Upper lobe of left lung (tissue), 4 donors: ENCODE measurements around the gene CYSRT1.

Experiments
- POLR2A ChIP-seq, 4 donors: fragments of 450-650 bp; IDR thresholded peaks; one replicate each; pipeline ENCODE4 v1.5.1; 2016 to 2017; ENCODE audit warnings: antibody characterized with exemption in 4 of 4, mild to moderate bottlenecking in 2 of 4
- POLR2AphosphoS5 ChIP-seq, 2 donors: sonication (generic); formaldehyde crosslinking; IDR thresholded peaks; one replicate each; pipeline ENCODE4 v1.5.1; 2017; ENCODE audit warnings: antibody characterized with exemption in 2 of 2
- TF ChIP-seq, protein P1 (sequence below), 6 experiments: fragments of 450-650 bp in 4 of 6; fragments of 200-600 bp in 2 of 6; sonication (generic) in 2 of 6; IDR thresholded peaks; one replicate each; pipeline ENCODE4 v1.5.1; 2016 to 2019; ENCODE audit warnings: antibody characterized with exemption in 6 of 6

DNA sequence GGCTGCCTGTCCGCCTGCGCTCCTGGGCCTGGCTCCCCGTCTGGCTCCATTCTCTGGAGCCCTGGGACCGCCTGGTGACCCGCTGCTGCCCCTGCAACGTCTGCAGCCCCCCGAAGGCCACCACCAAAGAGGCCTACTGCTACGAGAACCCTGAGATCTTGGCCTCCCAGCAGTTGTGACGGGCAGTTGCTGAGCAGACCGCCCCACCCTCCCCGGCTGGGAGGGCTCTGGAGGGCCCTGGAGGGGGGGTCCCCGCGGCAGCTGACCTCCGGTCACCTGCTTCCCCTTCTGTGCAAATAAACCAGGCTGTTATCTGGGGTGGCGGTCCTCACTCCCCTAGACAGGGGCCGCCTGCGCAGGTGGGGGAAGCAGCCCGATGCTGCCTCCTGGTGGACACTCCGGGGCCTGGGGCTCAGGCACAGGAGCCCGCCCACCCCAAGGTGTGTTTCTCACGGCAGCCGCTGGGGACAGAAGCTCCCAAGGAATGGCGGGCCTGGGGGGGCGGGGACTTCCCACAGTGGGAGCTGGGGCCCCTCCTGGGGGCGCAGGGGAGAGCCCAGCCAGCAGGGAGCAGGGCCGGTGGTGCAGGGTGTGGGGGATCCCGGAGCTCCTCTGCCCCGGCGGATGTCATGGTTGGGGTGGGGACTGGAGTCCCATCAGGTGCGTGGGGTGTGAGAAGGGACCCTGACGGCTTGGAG lies 11.4 kb downstream of the CYSRT1 start:
- TF ChIP-seq, protein P1, sequence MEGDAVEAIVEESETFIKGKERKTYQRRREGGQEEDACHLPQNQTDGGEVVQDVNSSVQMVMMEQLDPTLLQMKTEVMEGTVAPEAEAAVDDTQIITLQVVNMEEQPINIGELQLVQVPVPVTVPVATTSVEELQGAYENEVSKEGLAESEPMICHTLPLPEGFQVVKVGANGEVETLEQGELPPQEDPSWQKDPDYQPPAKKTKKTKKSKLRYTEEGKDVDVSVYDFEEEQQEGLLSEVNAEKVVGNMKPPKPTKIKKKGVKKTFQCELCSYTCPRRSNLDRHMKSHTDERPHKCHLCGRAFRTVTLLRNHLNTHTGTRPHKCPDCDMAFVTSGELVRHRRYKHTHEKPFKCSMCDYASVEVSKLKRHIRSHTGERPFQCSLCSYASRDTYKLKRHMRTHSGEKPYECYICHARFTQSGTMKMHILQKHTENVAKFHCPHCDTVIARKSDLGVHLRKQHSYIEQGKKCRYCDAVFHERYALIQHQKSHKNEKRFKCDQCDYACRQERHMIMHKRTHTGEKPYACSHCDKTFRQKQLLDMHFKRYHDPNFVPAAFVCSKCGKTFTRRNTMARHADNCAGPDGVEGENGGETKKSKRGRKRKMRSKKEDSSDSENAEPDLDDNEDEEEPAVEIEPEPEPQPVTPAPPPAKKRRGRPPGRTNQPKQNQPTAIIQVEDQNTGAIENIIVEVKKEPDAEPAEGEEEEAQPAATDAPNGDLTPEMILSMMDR (IDR thresholded peaks at IDR 0.05) = peak; percentile 99 to 100 (median 99)
- no peak for TF ChIP-seq POLR2A (IDR thresholded peaks at IDR 0.05)
- no peak for TF ChIP-seq POLR2AphosphoS5 (IDR thresholded peaks at IDR 0.05)
